ENCODE data around the gene TPRKB.
"Not testable (repeated sequence)": the region's sequence is repeated elsewhere in the genome, so short reads cannot be mapped to it uniquely, and the experiment has no call there.

The TPRKB gene

GRCh38 chr2:73704285-73704684, 32.9 kb downstream of the TPRKB start:
- no peak overlapping the region for H3K4me2 ChIP-seq (ENCODE audit: low read length)
- no peak overlapping the region for H3K9ac ChIP-seq
- peaks cover 10% of the 10 kb centered on the region for H3K4me1 ChIP-seq
- no peaks in the 10 kb centered on the region for H3K36me3 ChIP-seq (ENCODE audit: control insufficient read depth, insufficient read depth, low read length)
- H2AFZ ChIP-seq, result no peak overlapping the region
- H3K9me3 ChIP-seq (ENCODE audit: control insufficient read depth, low read length), result no peaks in the 10 kb centered on the region
- H3K27me3 ChIP-seq (ENCODE audit: control insufficient read depth, insufficient read depth, low read length), result no peaks in the 10 kb centered on the region
- H3K27ac ChIP-seq, result no peak overlapping the region
- H3K4me3 ChIP-seq (ENCODE audit: low read depth, low read length), result no peak overlapping the region
- H3K79me2 ChIP-seq, result no peaks in the 10 kb centered on the region
- no peak for TF ChIP-seq CTCF (IDR thresholded peaks at IDR 0.05)

- H3K9ac ChIP-seq, result no peak overlapping the region
- peaks cover 13% of the 10 kb centered on the region for H3K4me1 ChIP-seq
- H3K4me3 ChIP-seq (ENCODE audit: low read depth, low read length), result no peak overlapping the region
- no peak overlapping the region for H2AFZ ChIP-seq
- H3K27ac ChIP-seq, result no peak overlapping the region
- H3K27me3 ChIP-seq (ENCODE audit: control insufficient read depth, insufficient read depth, low read length), result no peaks in the 10 kb centered on the region
- no peak overlapping the region for H3K4me2 ChIP-seq (ENCODE audit: low read length)
- H3K36me3 ChIP-seq (ENCODE audit: control insufficient read depth, insufficient read depth, low read length), result no peaks in the 10 kb centered on the region
- TF ChIP-seq CTCF (IDR thresholded peaks at IDR 0.05), result no peak
- H3K79me2 ChIP-seq, result no peaks in the 10 kb centered on the region
- H3K9me3 ChIP-seq (ENCODE audit: control insufficient read depth, low read length), result no peaks in the 10 kb centered on the region
Observed at GRCh38 chr2:73703675-73704074, 33.5 kb downstream of the TPRKB start.

GRCh38 chr2:73702852-73703493, 34.2 kb downstream of the TPRKB start:
- not testable (repeated sequence) for H3K27ac ChIP-seq; H3K79me2 ChIP-seq; H3K4me2 ChIP-seq (ENCODE audit: low read length); H2AFZ ChIP-seq; H3K9ac ChIP-seq; H3K4me3 ChIP-seq (ENCODE audit: low read depth, low read length); H3K9me3 ChIP-seq (ENCODE audit: control insufficient read depth, low read length); H3K27me3 ChIP-seq (ENCODE audit: control insufficient read depth, insufficient read depth, low read length); H3K36me3 ChIP-seq (ENCODE audit: control insufficient read depth, insufficient read depth, low read length)
- H3K4me1 ChIP-seq, result peaks cover 13% of the 10 kb centered on the region

GRCh38 chr2:73701968-73702665, 35.0 kb downstream of the TPRKB start:
- Histone ChIP-seq H3K36me3 (ENCODE audit: control insufficient read depth, insufficient read depth, low read length) (no peaks in the 10 kb centered on the region), H3K9me3 (ENCODE audit: control insufficient read depth, low read length) (no peaks in the 10 kb centered on the region), H3K79me2 (no peaks in the 10 kb centered on the region), H3K27me3 (ENCODE audit: control insufficient read depth, insufficient read depth, low read length) (no peaks in the 10 kb centered on the region), H3K4me2 (ENCODE audit: low read length) (no peak overlapping the region), H3K4me3 (ENCODE audit: low read depth, low read length) (no peak overlapping the region), H3K9ac (no peak overlapping the region), H2AFZ (no peak overlapping the region), H3K4me1 (peaks cover 13% of the 10 kb centered on the region), H3K27ac (no peak overlapping the region)
- no peak for TF ChIP-seq CTCF (IDR thresholded peaks at IDR 0.05)

- H3K4me2 ChIP-seq (ENCODE audit: low read length); H2AFZ ChIP-seq; H3K79me2 ChIP-seq; H3K9ac ChIP-seq; H3K4me3 ChIP-seq (ENCODE audit: low read depth, low read length); H3K27me3 ChIP-seq (ENCODE audit: control insufficient read depth, insufficient read depth, low read length); H3K27ac ChIP-seq; H3K9me3 ChIP-seq (ENCODE audit: control insufficient read depth, low read length); H3K36me3 ChIP-seq (ENCODE audit: control insufficient read depth, insufficient read depth, low read length): not testable (repeated sequence)
- peaks cover 13% of the 10 kb centered on the region for H3K4me1 ChIP-seq
Observed at GRCh38 chr2:73701448-73701765, 35.7 kb downstream of the TPRKB start.
